ENCODE data around the gene PLP1. TPM values are rescaled to one million over a fixed set of nuclear protein-coding genes. Genes with fewer than 3 reads are reported as not detected.

Gene PLP1
- total RNA-seq, 1 experiment from 2014 or later = not detected

GRCh38 chrX:103825881-103826280, 49.2 kb downstream of the PLP1 start:
- no peak for DNase-seq (ENCODE audit: low spot score)

DNA sequence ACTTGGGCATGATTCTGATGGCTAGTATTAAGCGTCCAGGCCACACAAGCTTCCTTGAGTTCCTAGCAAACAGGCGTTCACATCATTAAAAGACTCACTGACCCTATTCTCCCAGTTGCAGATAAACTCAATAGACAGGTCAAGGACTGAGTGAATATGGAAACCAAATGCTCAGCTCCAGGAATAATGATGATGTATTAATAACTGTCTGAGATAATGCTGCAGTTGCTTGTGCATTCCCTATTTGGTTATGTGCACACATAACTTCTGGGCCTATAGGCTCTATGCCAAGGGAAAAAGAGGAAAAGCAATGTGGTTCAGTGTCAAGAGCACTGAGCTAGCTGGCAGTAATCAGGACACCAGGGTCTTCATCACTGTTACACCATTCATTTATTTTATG, 51.9 kb downstream of the PLP1 start:
- no peak for DNase-seq (ENCODE audit: low spot score)

GRCh38 chrX:103830848-103831247, 54.2 kb downstream of the PLP1 start:
- DNase-seq (ENCODE audit: low spot score) = no peak

- no peak for DNase-seq (ENCODE audit: low spot score)
These were observed 54.7 kb downstream of the PLP1 start for GRCh38 chrX:103831342-103831802.

GRCh38 chrX:103831803-103832544, 55.3 kb downstream of the PLP1 start, which contains the start of gene RAB9B:
RAB9B (minus strand) TSS chrX:103832257; CDS start chrX:103825784, 6,473 bp downstream.
- DNase-seq (ENCODE audit: low spot score) = peak; percentile 10

DNA sequence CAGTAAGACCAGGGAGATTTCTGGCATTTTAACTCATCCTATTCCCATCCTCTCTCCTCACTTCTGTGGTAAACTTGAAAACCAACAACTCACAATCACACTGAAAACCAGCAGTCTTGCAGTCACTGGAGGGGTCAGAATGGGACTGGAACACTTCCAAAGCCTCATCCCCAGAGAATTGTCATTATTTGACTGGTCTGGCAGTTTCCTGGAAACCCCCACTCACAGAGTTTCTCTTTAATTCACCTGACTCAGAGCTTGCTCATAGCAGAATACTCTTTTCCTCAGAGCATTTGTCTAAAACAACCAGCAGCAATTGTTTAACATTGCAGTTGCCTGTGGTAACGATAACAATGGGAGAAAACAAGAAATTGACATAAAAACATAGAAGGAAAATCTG, 62.8 kb downstream of the PLP1 start:
- no peak for DNase-seq (ENCODE audit: low spot score)

Other genes starting within 250 kb of the PLP1 start
- 63.3 and 63.9 TPM in 2 replicates for gene TCEAL4, start 191.3 kb upstream of the PLP1 start, total RNA-seq (2014; rRNA removed; shearing (Covaris generic))
- 15.7 and 16.9 TPM in 2 replicates for gene TCEAL3, start 168.9 kb upstream of the PLP1 start, total RNA-seq (2014; rRNA removed; shearing (Covaris generic))
- gene TCEAL1, start 147.9 kb upstream of the PLP1 start, total RNA-seq (2014; rRNA removed; shearing (Covaris generic)) = 26.3 and 43.2 TPM in 2 replicates
- 347 and 427 TPM in 2 replicates for gene MORF4L2, start 90.1 kb upstream of the PLP1 start, total RNA-seq (2014; rRNA removed; shearing (Covaris generic))
- not detected in 2 replicates for gene TMEM31, start 65.9 kb upstream of the PLP1 start, total RNA-seq (2014; rRNA removed; shearing (Covaris generic))
- 0.96 and 3.3 TPM in 2 replicates for gene RAB9B, start 55.4 kb downstream of the PLP1 start, total RNA-seq (2014; rRNA removed; shearing (Covaris generic))
- 17.0 and 24.3 TPM in 2 replicates for gene TMSB15B, start 185.8 kb downstream of the PLP1 start, total RNA-seq (2014; rRNA removed; shearing (Covaris generic))
- not detected in 2 replicates for gene H2BW1, start 236.9 kb downstream of the PLP1 start, total RNA-seq (2014; rRNA removed; shearing (Covaris generic))

Data from A172 (cell line).